Tibial nerve (tissue), 4 donors: ENCODE measurements around the gene CEP112. TPM values are rescaled to one million over a fixed set of nuclear protein-coding genes. Genes with fewer than 3 reads are reported as not detected.

Source experiments
- DNase-seq, 2 donors: peaks; one replicate each; pipeline ENCODE4 v3.0.0-alpha.2; 2019; ENCODE audit warnings: low spot score in 2 of 2
- H3K27ac ChIP-seq, 4 donors: fragments of 200-600 bp; sonication (generic) in 3 of 4; one replicate each; pipeline ENCODE4 v1.5.1; 2017 to 2019; ENCODE audit warnings: mild to moderate bottlenecking in 1 of 4
- H3K27me3 ChIP-seq, 2 donors: fragments of 200-600 bp; sonication (generic) in 1 of 2; one replicate each; pipeline versions ENCODE4 v1.5.1 to v1.6.0; 2017 to 2019
- H3K36me3 ChIP-seq, 3 donors: fragments of 200-600 bp; sonication (generic); one replicate each; pipeline ENCODE4 v1.5.1; 2018 to 2019
- H3K4me1 ChIP-seq, 4 donors: fragments of 200-600 bp; sonication (generic) in 3 of 4; one replicate each; pipeline ENCODE4 v1.5.1; 2017 to 2019
- H3K4me3 ChIP-seq, 4 donors: fragments of 200-600 bp; sonication (generic) in 3 of 4; one replicate each; pipeline ENCODE4 v1.5.1; 2017 to 2019; ENCODE audit warnings: mild to moderate bottlenecking in 1 of 4, moderate library complexity in 1 of 4
- H3K9me3 ChIP-seq, 4 donors: fragments of 200-600 bp; sonication (generic) in 3 of 4; one replicate each; pipeline ENCODE4 v1.5.1; 2017 to 2019
- EP300 ChIP-seq, 2 donors: sonication (generic); formaldehyde crosslinking; IDR thresholded peaks; one replicate each; pipeline ENCODE4 v1.6.1; 2017; ENCODE audit warnings: antibody characterized with exemption in 2 of 2, mild to moderate bottlenecking in 1 of 2
- POLR2A ChIP-seq, 2 donors: fragments of 450-650 bp; IDR thresholded peaks; one replicate each; pipeline ENCODE4 v1.6.1; 2017; ENCODE audit warnings: antibody characterized with exemption in 2 of 2, mild to moderate bottlenecking in 2 of 2, moderate library complexity in 2 of 2
- WGBS, 2 donors: methylation state at CpG; one replicate each; pipeline ENCODE4 v1.1.5; 2018; 5-methylcytosine and 5-hydroxymethylcytosine counted together
- total RNA-seq, 4 donors: library from RNA; depleted of rRNA; stranded (reverse); fragments of >200 nt; gene quantifications; one replicate each; pipeline ENCODE4 v1.1.0, GENCODE V29; 2016
- TF ChIP-seq, protein P1 (sequence below), 5 experiments: fragments of 200-600 bp in 3 of 5; fragments of 450-650 bp in 2 of 5; sonication (generic) in 3 of 5; IDR thresholded peaks; one replicate each; pipeline ENCODE4 v1.5.1; 2016 to 2019; ENCODE audit warnings: antibody characterized with exemption in 5 of 5, mild to moderate bottlenecking in 3 of 5, moderate library complexity in 2 of 5

CEP112 gene
- total RNA-seq, 4 donors from 2014 or later, result 26.0 to 46.8 (median 34.2) TPM

DNA sequence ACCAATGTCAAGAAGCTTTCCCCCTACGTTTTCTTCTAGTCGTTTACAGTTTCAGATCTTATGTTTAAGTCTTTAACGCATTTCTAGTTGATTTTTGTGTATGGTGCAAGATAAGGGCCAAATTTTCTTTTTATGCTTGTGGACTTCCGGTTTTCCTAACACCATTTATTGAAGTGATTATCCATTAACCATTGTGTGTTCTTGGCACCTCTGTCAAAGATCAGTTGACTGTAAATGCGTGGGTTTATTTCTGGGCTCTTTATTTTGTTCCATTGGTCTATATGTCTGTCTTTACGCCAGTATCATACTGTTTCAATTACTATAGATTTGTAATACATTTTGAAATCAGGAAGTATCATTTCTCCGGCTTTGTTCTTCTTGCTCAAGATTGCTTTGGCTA is 49.5 kb downstream of the CEP112 start:
- DNase-seq, result no peak
- TF ChIP-seq, protein P1, sequence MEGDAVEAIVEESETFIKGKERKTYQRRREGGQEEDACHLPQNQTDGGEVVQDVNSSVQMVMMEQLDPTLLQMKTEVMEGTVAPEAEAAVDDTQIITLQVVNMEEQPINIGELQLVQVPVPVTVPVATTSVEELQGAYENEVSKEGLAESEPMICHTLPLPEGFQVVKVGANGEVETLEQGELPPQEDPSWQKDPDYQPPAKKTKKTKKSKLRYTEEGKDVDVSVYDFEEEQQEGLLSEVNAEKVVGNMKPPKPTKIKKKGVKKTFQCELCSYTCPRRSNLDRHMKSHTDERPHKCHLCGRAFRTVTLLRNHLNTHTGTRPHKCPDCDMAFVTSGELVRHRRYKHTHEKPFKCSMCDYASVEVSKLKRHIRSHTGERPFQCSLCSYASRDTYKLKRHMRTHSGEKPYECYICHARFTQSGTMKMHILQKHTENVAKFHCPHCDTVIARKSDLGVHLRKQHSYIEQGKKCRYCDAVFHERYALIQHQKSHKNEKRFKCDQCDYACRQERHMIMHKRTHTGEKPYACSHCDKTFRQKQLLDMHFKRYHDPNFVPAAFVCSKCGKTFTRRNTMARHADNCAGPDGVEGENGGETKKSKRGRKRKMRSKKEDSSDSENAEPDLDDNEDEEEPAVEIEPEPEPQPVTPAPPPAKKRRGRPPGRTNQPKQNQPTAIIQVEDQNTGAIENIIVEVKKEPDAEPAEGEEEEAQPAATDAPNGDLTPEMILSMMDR (IDR thresholded peaks at IDR 0.05), result no peak
- no peak for TF ChIP-seq POLR2A (IDR thresholded peaks at IDR 0.05)
- no peak for TF ChIP-seq EP300 (IDR thresholded peaks at IDR 0.05)
- Histone ChIP-seq H3K27me3 (no peaks in the 10 kb centered on the region), H3K27ac (no peak overlapping the region), H3K36me3 (peaks cover 0 to 25% (median 0%) of the 10 kb centered on the region in 3 donors), H3K4me3 (no peak overlapping the region), H3K9me3 (peaks cover 0 to 7% (median 0%) of the 10 kb centered on the region in 4 donors), H3K4me1 (no peaks in the 10 kb centered on the region)
- 89 to 95% methylated on average over 7 of the region's 7 CpGs for WGBS, 2 donors

DNA sequence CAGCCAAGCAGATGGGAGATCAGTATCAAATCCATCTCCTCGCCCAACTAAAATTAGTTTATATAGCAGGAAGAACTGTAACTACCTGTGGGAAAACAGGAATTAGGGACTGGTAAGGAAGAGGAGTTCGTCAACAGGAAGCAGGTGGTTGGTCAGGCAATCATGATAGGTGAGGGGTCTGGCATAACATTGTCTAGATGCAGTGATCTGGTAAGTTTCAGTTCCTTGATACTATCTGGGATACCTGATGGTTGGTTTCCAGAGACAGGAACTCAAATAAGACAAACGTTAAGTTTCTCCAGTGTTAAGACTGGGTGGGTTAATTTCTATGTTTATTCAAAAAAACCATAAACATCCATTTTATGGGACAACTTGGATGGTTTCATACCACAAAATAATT is 53.8 kb downstream of the CEP112 start:
- DNase-seq, result no peak
- Histone ChIP-seq H3K9me3 (peaks cover 0 to 12% (median 0%) of the 10 kb centered on the region in 4 donors), H3K4me3 (no peak overlapping the region), H3K27me3 (no peaks in the 10 kb centered on the region), H3K27ac (no peak overlapping the region), H3K4me1 (no peaks in the 10 kb centered on the region), H3K36me3 (peaks cover 0 to 47% (median 0%) of the 10 kb centered on the region in 3 donors)
- TF ChIP-seq, protein P1 (IDR thresholded peaks at IDR 0.05), result no peak
- TF ChIP-seq EP300 (IDR thresholded peaks at IDR 0.05) (no peak), POLR2A (IDR thresholded peaks at IDR 0.05) (no peak)
- 93 to 94% methylated on average over 3 of the region's 3 CpGs for WGBS, 2 donors

DNA sequence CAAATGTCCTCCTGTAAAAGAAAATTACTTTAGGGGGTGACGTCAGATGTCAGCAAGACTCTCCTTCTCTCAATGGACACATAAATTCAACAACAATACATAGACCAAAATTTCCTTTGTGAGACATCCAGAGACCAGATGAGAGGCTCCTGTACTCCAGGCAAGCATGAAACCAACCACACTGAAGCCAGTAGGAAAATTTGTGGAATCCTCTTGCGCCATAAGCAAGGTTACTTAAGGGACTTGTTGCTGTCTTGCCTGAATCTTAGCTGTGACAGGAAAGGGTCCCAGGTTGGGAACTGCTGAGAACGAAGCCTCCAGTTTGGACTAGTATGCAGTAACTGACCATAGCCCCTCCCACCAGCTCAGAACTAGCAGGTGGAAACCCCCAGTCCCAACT is 56.0 kb downstream of the CEP112 start:
- WGBS, 2 donors, result 75 to 81% methylated on average over 3 of the region's 3 CpGs
- Histone ChIP-seq H3K9me3 (peaks cover 0 to 12% (median 0%) of the 10 kb centered on the region in 4 donors), H3K27me3 (no peaks in the 10 kb centered on the region), H3K36me3 (peaks cover 0 to 54% (median 0%) of the 10 kb centered on the region in 3 donors), H3K4me3 (no peak overlapping the region), H3K27ac (peak overlapping the region in 1 of 4 donors; percentile 30), H3K4me1 (no peaks in the 10 kb centered on the region)
- TF ChIP-seq POLR2A (IDR thresholded peaks at IDR 0.05) (no peak), EP300 (IDR thresholded peaks at IDR 0.05) (no peak)
- TF ChIP-seq, protein P1 (IDR thresholded peaks at IDR 0.05), result no peak
- no peak for DNase-seq

DNA sequence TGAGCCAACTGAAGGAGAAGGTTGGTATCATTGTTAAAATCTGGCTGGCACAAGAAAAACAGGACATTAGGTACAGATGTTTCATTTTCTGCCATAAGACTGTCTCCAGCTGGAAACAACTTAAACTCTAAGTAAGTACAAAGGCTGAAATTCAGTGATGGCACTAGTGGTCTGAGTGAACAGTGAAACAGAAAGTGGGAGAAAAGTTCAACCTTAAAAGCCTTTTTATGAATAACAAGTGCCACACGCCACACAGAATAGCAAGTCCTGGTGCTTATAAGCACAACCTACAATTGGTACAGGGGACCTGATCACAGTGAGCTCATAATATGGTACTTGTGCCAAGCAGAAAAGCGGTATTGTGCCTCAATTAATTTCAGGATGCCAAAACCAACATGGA is 56.7 kb downstream of the CEP112 start:
- peaks cover 0 to 12% (median 0%) of the 10 kb centered on the region in 4 donors for H3K9me3 ChIP-seq
- no peak overlapping the region for H3K4me3 ChIP-seq
- 57 to 59% methylated on average over 2 of the region's 2 CpGs for WGBS, 2 donors
- H3K4me1 ChIP-seq, result no peaks in the 10 kb centered on the region
- peaks cover 0 to 54% (median 0%) of the 10 kb centered on the region in 3 donors for H3K36me3 ChIP-seq
- H3K27me3 ChIP-seq, result no peaks in the 10 kb centered on the region
- DNase-seq, result no peak
- H3K27ac ChIP-seq, result no peak overlapping the region
- TF ChIP-seq, protein P1 (IDR thresholded peaks at IDR 0.05), result no peak
- TF ChIP-seq EP300 (IDR thresholded peaks at IDR 0.05) (no peak), POLR2A (IDR thresholded peaks at IDR 0.05) (no peak)

DNA sequence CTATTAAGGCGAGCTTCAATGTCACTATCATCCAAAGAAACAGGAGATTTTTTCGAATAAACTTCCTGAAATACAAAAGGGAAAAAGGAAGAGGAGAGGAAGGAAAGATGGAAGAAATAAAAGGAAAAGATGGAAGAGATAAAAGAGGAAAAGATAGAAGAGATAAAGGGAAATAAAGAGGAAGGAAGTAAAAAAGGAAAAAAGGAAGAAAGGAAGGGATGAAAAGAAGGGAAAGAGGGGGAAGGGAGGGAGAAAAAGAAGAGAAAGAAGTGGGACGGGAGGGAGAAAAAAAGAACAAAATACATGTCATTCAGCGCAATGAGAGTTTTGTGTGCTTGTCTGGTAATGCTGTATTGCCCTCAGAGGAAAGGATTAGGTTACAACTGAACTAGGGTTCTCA is 62.2 kb downstream of the CEP112 start:
- Histone ChIP-seq H3K4me3 (no peak overlapping the region), H3K27ac (no peak overlapping the region), H3K4me1 (no peaks in the 10 kb centered on the region), H3K36me3 (peaks cover 0 to 24% (median 0%) of the 10 kb centered on the region in 3 donors), H3K9me3 (no peaks in the 10 kb centered on the region), H3K27me3 (no peaks in the 10 kb centered on the region)
- TF ChIP-seq, protein P1 (IDR thresholded peaks at IDR 0.05), result no peak
- TF ChIP-seq EP300 (IDR thresholded peaks at IDR 0.05), result no peak
- 91 to 92% methylated on average over 4 of the region's 4 CpGs for WGBS, 2 donors
- DNase-seq, result no peak
